Naive thymus-derived CD8-positive, alpha-beta T cell (primary cell): Measurements from ENCODE around the gene DCUN1D3. TPM values are rescaled to one million over a fixed set of nuclear protein-coding genes. Genes with fewer than 3 reads are reported as not detected.
"Not testable (repeated sequence)": the region's sequence is repeated elsewhere in the genome, so short reads cannot be mapped to it uniquely, and the experiment has no call there.

Experiments
- ATAC-seq, 2 donors: fragments of 150-1000 bp; cut with Tn5 transposase in 1 of 2; sonication (Bioruptor Pico), chemical (Tn5 transposase) in 1 of 2; 1 replicate in 1 of 2; 2 replicates in 1 of 2; pipeline ENCODE4 v1.10.0; 2021; ENCODE audit warnings: mild to moderate bottlenecking in 2 of 2, moderate library complexity in 2 of 2
- POLR2A ChIA-PET: fragments of 350-600 bp; sonication (Branson Sonifier 250); formaldehyde crosslinking; loops from one replicate; lab custom pipeline; 2021; ENCODE audit warnings: antibody characterized with exemption; lab: Charles Lee
- DNase-seq, 10 donors: peaks; one replicate each; pipeline versions ENCODE4 v3.0.0 to v3.0.0-alpha.2; 2020 to 2022
- H3K27ac Mint-ChIP-seq, 10 donors: one replicate each; pipeline ENCODE4 v1.8.0; 2020 to 2022; ENCODE audit warnings: mild to moderate bottlenecking in 10 of 10, mixed read lengths in 10 of 10, moderate library complexity in 4 of 10, inconsistent platforms in 1 of 10
- H3K27me3 Mint-ChIP-seq, 5 donors: one replicate each; pipeline ENCODE4 v1.8.0; 2021 to 2022; ENCODE audit warnings: mixed read lengths in 5 of 5
- H3K36me3 Mint-ChIP-seq, 3 donors: one replicate each; pipeline ENCODE4 v1.8.0; 2020 to 2022; ENCODE audit warnings: mixed read lengths in 3 of 3, mild to moderate bottlenecking in 2 of 3, inconsistent platforms in 1 of 3
- H3K4me1 Mint-ChIP-seq, 4 donors: one replicate each; pipeline ENCODE4 v1.8.0; 2021 to 2022; ENCODE audit warnings: mixed read lengths in 4 of 4
- H3K4me3 Mint-ChIP-seq, 10 donors: one replicate each; pipeline ENCODE4 v1.8.0; 2020 to 2022; ENCODE audit warnings: mild to moderate bottlenecking in 10 of 10, mixed read lengths in 10 of 10, moderate library complexity in 6 of 10, inconsistent platforms in 1 of 10
- H3K9me3 Mint-ChIP-seq, 9 donors: one replicate each; pipeline ENCODE4 v1.8.0; 2020 to 2022; ENCODE audit warnings: mixed read lengths in 9 of 9, mild to moderate bottlenecking in 3 of 9, inconsistent platforms in 1 of 9, moderate library complexity in 1 of 9
- polyA plus RNA-seq, 3 donors: library from polyadenylated mRNA; unstranded; fragments of 300-500 nt; fragmentation: Illumina TruSeq; gene quantifications; one replicate each; pipeline ENCODE4 v1.2.3, GENCODE V29; 2021
- total RNA-seq, 8 experiments: library from RNA in 2 of 8; stranded (reverse) in 2 of 8; gene quantifications; one replicate each; pipeline ENCODE4 v1.2.3 and lab custom pipeline; 2021 to 2026

The DCUN1D3 gene
- total and polyA plus RNA-seq, 5 experiments from 2014 or later = 0.47 to 6.2 (median 1.1) TPM

GRCh38 chr16:20933589-20933988 is 33.4 kb upstream of the DCUN1D3 start:
- H3K36me3 Mint-ChIP-seq = no peaks in the 10 kb centered on the region
- peaks cover 0 to 2% (median 0%) of the 10 kb centered on the region in 9 donors for H3K9me3 Mint-ChIP-seq
- POLR2A ChIA-PET = no interaction called here
- H3K4me3 Mint-ChIP-seq = no peak overlapping the region
- ATAC-seq (no peak), DNase-seq (no peak)
- H3K4me1 Mint-ChIP-seq = no peaks in the 10 kb centered on the region
- no peaks in the 10 kb centered on the region for H3K27me3 Mint-ChIP-seq
- no peak overlapping the region for H3K27ac Mint-ChIP-seq

DNA sequence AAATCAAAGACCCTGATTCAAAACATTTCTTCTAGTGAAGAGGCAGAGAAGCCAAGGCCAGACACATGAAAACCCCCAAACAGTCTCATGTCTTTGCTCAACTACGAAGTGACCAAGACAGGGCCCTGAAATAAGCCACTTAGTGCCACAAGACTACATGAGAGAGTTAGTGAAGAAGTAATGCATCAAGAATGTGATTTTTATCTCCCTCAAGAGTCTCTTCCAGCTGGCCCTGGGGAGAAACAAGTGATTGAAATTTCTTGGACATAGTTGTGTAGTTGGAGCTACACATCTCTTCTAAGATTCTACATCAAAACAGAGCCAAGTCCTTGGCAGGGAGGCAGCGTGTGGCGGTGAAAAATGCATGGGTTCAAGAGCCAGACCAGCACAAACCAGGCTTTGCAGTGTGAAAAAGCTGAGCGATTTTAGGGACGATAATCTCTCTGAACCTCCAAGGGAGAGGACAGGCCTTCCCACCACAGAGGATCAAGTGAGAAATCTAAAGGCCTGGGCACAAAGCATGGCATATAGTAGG is 31.0 kb upstream of the DCUN1D3 start:
- Mint-ChIP-seq H3K36me3 (peaks cover 0 to 5% (median 0%) of the 10 kb centered on the region in 3 donors), H3K27ac (no peak overlapping the region), H3K4me1 (no peaks in the 10 kb centered on the region), H3K9me3 (peaks cover 0 to 9% (median 0%) of the 10 kb centered on the region in 9 donors), H3K27me3 (no peaks in the 10 kb centered on the region), H3K4me3 (no peak overlapping the region)
- POLR2A ChIA-PET = no interaction called here
- ATAC-seq (no peak), DNase-seq (no peak)

DNA sequence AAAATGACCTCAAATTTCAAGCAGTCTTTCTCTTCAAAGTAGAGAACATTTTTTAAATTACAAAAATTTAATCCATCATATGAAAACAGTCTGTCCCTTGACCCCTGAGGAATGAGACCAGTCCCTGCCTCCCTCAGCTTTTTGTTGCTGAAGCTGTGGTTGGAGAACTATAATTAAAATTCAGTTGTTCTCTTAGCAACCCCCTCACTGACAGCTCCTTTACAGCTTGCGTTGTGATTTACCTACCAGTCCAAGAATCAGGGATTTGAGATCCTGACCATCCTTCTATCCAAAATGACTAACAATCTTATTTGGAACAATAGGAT is 30.2 kb upstream of the DCUN1D3 start:
- Mint-ChIP-seq H3K27me3 (no peaks in the 10 kb centered on the region), H3K9me3 (peaks cover 0 to 9% (median 0%) of the 10 kb centered on the region in 9 donors), H3K36me3 (peaks cover 4 to 12% (median 5%) of the 10 kb centered on the region in 3 donors), H3K27ac (no peak overlapping the region), H3K4me1 (no peaks in the 10 kb centered on the region), H3K4me3 (no peak overlapping the region)
- DNase-seq (no peak), ATAC-seq (no peak)
- POLR2A ChIA-PET = no interaction called here

GRCh38 chr16:20929676-20930364 is 29.7 kb upstream of the DCUN1D3 start:
- POLR2A ChIA-PET, H3K27me3 Mint-ChIP-seq, H3K9me3 Mint-ChIP-seq, H3K27ac Mint-ChIP-seq, DNase-seq, H3K4me3 Mint-ChIP-seq, H3K4me1 Mint-ChIP-seq, ATAC-seq: not testable (repeated sequence)
- peaks cover 4 to 15% (median 5%) of the 10 kb centered on the region in 3 donors for H3K36me3 Mint-ChIP-seq

DNA sequence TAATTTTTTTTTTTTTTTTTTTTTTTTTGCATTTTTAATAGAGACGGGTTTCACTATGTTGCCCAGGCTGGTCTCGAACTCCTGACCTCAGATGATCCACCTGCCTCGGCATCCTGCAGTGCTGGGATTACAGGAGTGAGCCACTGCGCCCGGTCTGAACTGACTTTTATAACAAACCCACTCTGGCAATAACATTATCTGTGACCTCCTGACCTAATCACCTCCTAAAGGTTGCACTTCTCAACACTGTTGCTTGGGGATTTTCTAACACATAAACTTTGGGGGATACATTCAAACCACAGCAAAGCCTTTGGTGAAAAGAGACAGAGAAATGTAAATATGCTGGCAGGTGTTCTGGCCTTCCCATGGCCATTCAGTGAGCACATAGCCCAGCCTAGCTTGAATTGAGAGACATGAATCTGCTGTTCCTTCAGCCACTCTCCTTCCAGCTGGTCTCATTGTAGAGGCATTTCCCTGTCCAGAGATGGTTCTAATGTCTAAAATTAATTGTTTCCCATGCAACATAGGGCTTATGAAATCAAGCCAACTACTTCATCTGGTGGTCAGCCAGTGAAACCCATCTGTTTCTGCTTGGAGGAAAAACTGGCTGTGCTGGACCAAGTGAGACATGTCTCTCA is 28.7 kb upstream of the DCUN1D3 start:
- H3K27ac Mint-ChIP-seq = no peak overlapping the region
- H3K9me3 Mint-ChIP-seq = peaks cover 0 to 9% (median 0%) of the 10 kb centered on the region in 9 donors
- no peaks in the 10 kb centered on the region for H3K27me3 Mint-ChIP-seq
- DNase-seq (no peak), ATAC-seq (no peak)
- no peak overlapping the region for H3K4me3 Mint-ChIP-seq
- POLR2A ChIA-PET = no interaction called here
- H3K36me3 Mint-ChIP-seq = peaks cover 4 to 25% (median 5%) of the 10 kb centered on the region in 3 donors
- H3K4me1 Mint-ChIP-seq = no peaks in the 10 kb centered on the region

DNA sequence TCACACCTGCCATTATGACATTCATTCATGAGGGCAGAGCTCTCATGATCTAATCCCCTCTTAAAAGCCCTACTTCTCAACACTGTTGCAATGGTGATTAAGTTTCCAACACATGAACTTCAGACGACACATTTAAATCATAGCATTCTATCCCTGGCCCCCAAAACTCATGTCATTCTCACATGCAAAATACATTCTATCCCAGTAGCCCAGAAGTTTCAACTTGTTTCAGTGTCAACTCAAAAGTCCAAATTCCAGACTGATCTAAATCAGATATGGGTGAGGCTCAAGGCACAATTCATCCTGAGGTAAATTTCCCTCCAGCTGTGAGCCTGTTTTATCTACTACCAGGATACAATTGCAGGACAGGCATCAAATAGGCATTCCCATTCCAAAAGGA is 25.6 kb upstream of the DCUN1D3 start:
- peaks cover 0 to 2% (median 0%) of the 10 kb centered on the region in 4 donors for H3K4me1 Mint-ChIP-seq
- peak overlapping the region in 1 of 10 donors; percentile 53 for H3K27ac Mint-ChIP-seq
- no peak for DNase-seq

DNA sequence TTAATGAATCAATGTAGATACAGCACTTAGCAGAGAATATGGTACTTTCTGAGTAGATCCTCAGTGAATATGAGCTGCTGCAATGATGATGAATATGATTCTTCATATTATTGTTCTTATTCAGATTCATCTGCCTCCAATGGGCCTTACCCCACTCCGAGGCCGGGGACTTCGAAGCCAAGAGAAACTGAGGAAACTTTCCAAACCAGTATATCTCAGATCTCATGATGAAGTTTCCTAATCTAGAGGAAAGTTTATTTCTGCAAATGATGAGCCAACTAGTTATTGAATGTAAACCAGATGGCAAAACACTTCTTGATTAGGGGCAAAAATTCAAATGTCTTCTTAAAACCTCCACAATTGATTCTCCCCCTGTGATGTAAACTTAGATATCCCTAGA is 23.7 kb upstream of the DCUN1D3 start:
- Mint-ChIP-seq H3K4me1 (peaks cover 0 to 2% (median 0%) of the 10 kb centered on the region in 4 donors), H3K9me3 (peaks cover 0 to 9% (median 0%) of the 10 kb centered on the region in 9 donors), H3K36me3 (peaks cover 4 to 58% (median 5%) of the 10 kb centered on the region in 3 donors), H3K27ac (peak overlapping the region in 2 of 10 donors; percentile 14 to 52), H3K27me3 (no peaks in the 10 kb centered on the region), H3K4me3 (no peak overlapping the region)
- DNase-seq = no peak
- no peak for ATAC-seq
- POLR2A ChIA-PET = no interaction called here

More for the DNA sequence above, 25.6 kb upstream of the DCUN1D3 start:
- Mint-ChIP-seq H3K36me3 (peaks cover 4 to 43% (median 5%) of the 10 kb centered on the region in 3 donors), H3K9me3 (peaks cover 0 to 9% (median 0%) of the 10 kb centered on the region in 9 donors), H3K4me3 (no peak overlapping the region), H3K27me3 (no peaks in the 10 kb centered on the region)
- ATAC-seq = no peak
- POLR2A ChIA-PET = no interaction called here

DNA sequence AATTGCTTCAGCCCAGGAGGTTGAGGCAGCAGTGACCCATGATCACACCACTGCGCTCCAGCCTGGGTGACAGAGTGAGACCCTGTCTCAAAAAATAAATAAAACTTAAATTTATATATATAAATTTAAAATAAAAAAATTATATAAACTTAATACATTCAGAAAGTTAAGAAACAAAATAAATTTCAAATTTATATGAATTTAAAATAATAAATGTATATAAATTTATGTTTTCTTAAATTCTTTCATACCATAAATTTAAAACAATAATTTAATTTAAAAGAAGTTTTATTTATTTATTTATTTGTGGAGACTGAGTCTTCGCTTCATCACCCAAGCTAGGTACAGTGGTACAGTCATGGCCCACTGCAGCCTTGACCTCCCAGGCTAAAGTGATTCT is 20.6 kb upstream of the DCUN1D3 start:
- POLR2A ChIA-PET = no interaction called here
- ATAC-seq (no peak), DNase-seq (no peak)
- H3K27ac Mint-ChIP-seq = no peak overlapping the region
- H3K9me3 Mint-ChIP-seq = no peaks in the 10 kb centered on the region
- no peaks in the 10 kb centered on the region for H3K27me3 Mint-ChIP-seq
- peaks cover 5 to 10% (median 6%) of the 10 kb centered on the region in 4 donors for H3K4me1 Mint-ChIP-seq
- H3K4me3 Mint-ChIP-seq = no peak overlapping the region
- H3K36me3 Mint-ChIP-seq = peaks cover 9 to 67% (median 12%) of the 10 kb centered on the region in 3 donors

DNA sequence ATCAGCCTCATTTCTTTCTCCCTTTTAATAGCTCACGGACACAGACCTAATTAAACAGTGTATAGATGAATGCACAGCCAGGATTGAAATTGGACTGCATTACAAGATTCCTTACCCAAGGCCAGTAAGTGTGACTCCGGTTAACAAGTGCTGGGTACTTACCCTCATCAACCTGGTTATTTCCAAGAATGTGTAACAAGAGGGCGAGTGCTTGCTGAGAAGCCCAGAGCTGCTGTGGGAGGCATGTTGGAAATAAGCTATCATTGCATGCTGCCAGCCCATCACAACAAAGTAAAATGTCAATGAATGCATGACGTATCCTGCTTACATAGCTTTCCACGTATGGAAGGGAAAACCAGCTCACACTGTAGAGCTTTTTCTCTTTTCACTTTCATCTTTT is 19.9 kb upstream of the DCUN1D3 start:
- POLR2A ChIA-PET = no interaction called here
- no peak for ATAC-seq
- no peak for DNase-seq
- Mint-ChIP-seq H3K27ac (no peak overlapping the region), H3K36me3 (peaks cover 5 to 62% (median 12%) of the 10 kb centered on the region in 3 donors), H3K4me1 (peaks cover 5 to 10% (median 7%) of the 10 kb centered on the region in 4 donors), H3K9me3 (no peaks in the 10 kb centered on the region), H3K4me3 (no peak overlapping the region), H3K27me3 (no peaks in the 10 kb centered on the region)

DNA sequence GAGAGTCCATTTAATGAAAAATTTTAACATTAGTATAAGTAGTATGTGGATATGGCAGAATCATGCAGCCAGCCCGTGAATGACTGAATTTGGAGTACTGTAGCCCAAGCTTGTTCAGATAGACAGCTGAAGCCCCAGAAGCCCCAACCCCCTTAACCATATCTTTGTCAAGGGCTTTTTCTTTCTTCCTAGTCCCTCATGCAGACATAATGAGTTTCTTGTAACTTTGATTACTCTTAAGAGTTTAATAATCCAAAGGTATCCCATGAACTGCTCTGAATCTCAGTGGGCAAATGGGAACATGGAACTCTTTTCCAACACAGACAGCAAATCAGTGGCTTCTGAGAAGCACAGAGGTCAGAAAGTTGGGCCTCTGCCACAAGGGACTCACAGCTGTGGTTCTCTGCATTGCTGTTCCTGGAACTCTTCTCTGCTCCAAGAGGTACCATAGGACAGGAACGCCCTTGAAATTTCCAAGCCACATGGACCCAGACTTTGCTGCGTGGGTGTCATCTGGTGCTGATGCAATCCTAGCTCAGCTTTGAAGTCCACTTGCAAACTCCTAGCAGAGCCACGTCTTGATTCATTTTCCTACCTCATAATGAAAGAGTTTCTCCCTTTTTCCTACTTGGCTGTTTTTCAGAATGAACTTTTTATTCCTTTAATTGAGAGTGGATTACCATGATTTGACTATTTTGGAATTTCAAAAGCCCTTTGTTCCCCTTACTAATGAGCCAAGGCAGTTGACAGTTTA is 18.5 kb upstream of the DCUN1D3 start:
- H3K9me3 Mint-ChIP-seq = no peaks in the 10 kb centered on the region
- H3K4me1 Mint-ChIP-seq = peaks cover 5 to 10% (median 7%) of the 10 kb centered on the region in 4 donors
- H3K4me3 Mint-ChIP-seq = no peak overlapping the region
- no peaks in the 10 kb centered on the region for H3K27me3 Mint-ChIP-seq
- H3K36me3 Mint-ChIP-seq = peaks cover 5 to 49% (median 12%) of the 10 kb centered on the region in 3 donors
- POLR2A ChIA-PET = no interaction called here
- ATAC-seq (no peak), DNase-seq (no peak)
- H3K27ac Mint-ChIP-seq = peak overlapping the region in 1 of 10 donors; percentile 5

- H3K27ac Mint-ChIP-seq = no peak overlapping the region
Measured at GRCh38 chr16:20916942-20917341, 16.8 kb upstream of the DCUN1D3 start.

DNA sequence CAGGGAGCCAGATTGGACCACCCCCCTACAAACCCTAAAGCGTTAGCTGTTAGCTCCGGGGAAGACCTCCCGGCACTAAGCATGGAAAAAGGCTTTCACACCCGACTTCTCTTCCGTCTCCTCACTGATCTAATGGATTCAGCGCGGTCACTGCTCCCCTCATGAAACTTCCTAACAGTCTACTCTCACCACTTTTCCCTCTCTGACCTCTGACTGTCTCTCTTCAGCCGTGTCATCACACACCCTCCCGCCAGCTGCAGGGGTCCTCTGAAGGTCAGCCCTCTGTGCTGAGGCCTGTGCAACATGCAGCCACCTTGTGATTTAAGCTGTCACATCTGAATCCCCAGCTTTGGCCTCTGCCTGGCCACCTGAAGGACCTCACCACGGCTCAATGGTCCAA is 16.1 kb upstream of the DCUN1D3 start:
- POLR2A ChIA-PET = no interaction called here
- H3K4me1 Mint-ChIP-seq = peaks cover 6 to 10% (median 8%) of the 10 kb centered on the region in 4 donors
- ATAC-seq = no peak
- H3K27me3 Mint-ChIP-seq = no peaks in the 10 kb centered on the region
- H3K9me3 Mint-ChIP-seq = no peaks in the 10 kb centered on the region
- peaks cover 5 to 36% (median 12%) of the 10 kb centered on the region in 3 donors for H3K36me3 Mint-ChIP-seq
- H3K4me3 Mint-ChIP-seq = no peak overlapping the region
- peak overlapping the region in 1 of 10 donors; percentile 61 for H3K27ac Mint-ChIP-seq
- no peak for DNase-seq

More at GRCh38 chr16:20916942-20917341, 16.8 kb upstream of the DCUN1D3 start:
- Mint-ChIP-seq H3K36me3 (peaks cover 5 to 41% (median 12%) of the 10 kb centered on the region in 3 donors), H3K9me3 (no peaks in the 10 kb centered on the region), H3K4me3 (no peak overlapping the region), H3K27me3 (no peaks in the 10 kb centered on the region), H3K4me1 (peaks cover 5 to 10% (median 6%) of the 10 kb centered on the region in 4 donors)
- POLR2A ChIA-PET = interaction anchor here (0.7 kb wide), 1 partner anchor 8 kb away, joined by 4 read pairs; no protein-coding TSS in a partner anchor
- DNase-seq (no peak), ATAC-seq (no peak)
